Calu3 (cell line): ENCODE measurements around the gene FGD5. TPM values are rescaled to one million over a fixed set of nuclear protein-coding genes. Genes with fewer than 3 reads are reported as not detected.

Experiments
- BruUV-seq: library from RNA; stranded (reverse); fragments of 400-500 nt; replicated peaks from 2 replicates; lab custom pipeline; 2021; lab: Mats Ljungman, UMichigan
- CTCF ChIA-PET: fragments of 300-600 bp; sonication (Branson Sonifier 250); formaldehyde crosslinking; loops from one replicate; lab custom pipeline; 2022; ENCODE audit warnings: antibody characterized with exemption; lab: Charles Lee
- DNase-seq: peaks from one replicate; pipeline ENCODE4 v3.0.0; 2022
- H3K27ac Mint-ChIP-seq: one replicate; pipeline ENCODE4 v1.8.0; 2022; ENCODE audit warnings: mixed read lengths; ENCODE audit not compliant: unreplicated experiment
- H3K27me3 Mint-ChIP-seq: one replicate; pipeline ENCODE4 v1.8.0; 2022; ENCODE audit warnings: mixed read lengths; ENCODE audit not compliant: unreplicated experiment
- H3K36me3 Mint-ChIP-seq: one replicate; pipeline ENCODE4 v1.8.0; 2022; ENCODE audit warnings: mild to moderate bottlenecking, moderate library complexity, mixed read lengths; ENCODE audit not compliant: insufficient read depth, unreplicated experiment
- H3K4me1 Mint-ChIP-seq: one replicate; pipeline ENCODE4 v1.8.0; 2022; ENCODE audit warnings: mild to moderate bottlenecking, low read depth, mixed read lengths; ENCODE audit not compliant: unreplicated experiment
- H3K4me3 Mint-ChIP-seq: one replicate; pipeline ENCODE4 v1.8.0; 2022; ENCODE audit warnings: mild to moderate bottlenecking, low read depth, moderate library complexity, mixed read lengths; ENCODE audit not compliant: unreplicated experiment
- H3K9me3 Mint-ChIP-seq: one replicate; pipeline ENCODE4 v1.8.0; 2022; ENCODE audit warnings: low read depth, mixed read lengths; ENCODE audit not compliant: unreplicated experiment
- intact Hi-C: fragments of 100-400 bp; cut with micrococcal nuclease; formaldehyde crosslinking; loops from one replicate; pipeline ENCODE4 v1.10.0; 2022; ENCODE audit not compliant: unreplicated experiment
- total RNA-seq: library from RNA; stranded (reverse); gene quantifications from 2 replicates; pipeline ENCODE4 v1.2.3, GENCODE V29; 2022
- TF ChIP-seq, protein P1 (sequence below): fragments of 200-600 bp; IDR thresholded peaks from one replicate; pipeline ENCODE4 v1.8.0; 2022; ENCODE audit warnings: antibody characterized with exemption; ENCODE audit not compliant: unreplicated experiment

Gene FGD5
- total RNA-seq, 1 experiment from 2014 or later, result not detected

DNA sequence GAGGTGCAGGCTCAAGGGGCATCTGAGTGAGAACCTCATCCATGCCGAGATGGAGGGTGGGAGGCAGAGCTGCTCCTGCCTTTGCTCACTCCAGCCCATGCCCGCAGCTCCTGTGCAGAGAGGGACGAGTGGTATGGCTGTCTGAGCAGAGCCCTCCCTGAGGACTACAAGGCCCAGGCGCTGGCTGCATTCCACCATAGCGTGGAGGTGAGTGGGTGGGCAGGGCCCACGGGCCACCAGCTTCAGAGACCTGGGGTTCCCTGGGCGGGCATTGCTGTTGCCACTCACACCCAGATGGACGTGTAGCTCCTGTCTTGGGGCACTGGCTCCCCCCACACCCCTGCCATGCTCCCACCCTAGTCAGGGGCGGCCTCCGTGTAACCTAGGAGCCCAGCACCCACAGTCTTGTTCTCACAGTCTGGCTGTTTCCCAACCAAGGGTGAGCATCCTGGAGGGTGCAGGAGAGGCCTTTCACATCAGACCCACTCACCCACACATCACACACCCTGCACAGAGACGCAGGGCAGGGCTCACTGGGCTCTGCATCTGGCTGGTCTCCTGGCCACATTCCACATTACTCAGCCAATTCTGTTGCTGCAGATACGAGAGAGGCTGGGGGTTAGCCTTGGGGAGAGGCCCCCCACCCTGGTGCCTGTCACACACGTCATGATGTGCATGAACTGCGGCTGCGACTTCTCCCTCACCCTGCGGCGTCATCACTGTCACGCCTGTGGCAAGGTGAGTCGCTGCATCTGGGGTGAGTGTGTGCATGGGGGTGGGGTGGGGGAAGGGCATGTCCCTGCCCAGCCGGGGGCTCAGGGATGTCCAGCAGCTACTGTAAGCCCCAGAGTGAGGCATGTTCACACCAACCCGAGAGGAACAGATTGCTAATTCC, 103.3 kb downstream of the FGD5 start:
- TF ChIP-seq, protein P1, sequence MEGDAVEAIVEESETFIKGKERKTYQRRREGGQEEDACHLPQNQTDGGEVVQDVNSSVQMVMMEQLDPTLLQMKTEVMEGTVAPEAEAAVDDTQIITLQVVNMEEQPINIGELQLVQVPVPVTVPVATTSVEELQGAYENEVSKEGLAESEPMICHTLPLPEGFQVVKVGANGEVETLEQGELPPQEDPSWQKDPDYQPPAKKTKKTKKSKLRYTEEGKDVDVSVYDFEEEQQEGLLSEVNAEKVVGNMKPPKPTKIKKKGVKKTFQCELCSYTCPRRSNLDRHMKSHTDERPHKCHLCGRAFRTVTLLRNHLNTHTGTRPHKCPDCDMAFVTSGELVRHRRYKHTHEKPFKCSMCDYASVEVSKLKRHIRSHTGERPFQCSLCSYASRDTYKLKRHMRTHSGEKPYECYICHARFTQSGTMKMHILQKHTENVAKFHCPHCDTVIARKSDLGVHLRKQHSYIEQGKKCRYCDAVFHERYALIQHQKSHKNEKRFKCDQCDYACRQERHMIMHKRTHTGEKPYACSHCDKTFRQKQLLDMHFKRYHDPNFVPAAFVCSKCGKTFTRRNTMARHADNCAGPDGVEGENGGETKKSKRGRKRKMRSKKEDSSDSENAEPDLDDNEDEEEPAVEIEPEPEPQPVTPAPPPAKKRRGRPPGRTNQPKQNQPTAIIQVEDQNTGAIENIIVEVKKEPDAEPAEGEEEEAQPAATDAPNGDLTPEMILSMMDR, result no peak
- H3K9me3 Mint-ChIP-seq, result no peaks in the 10 kb centered on the region
- peaks cover 55% of the 10 kb centered on the region for H3K27me3 Mint-ChIP-seq
- no peak overlapping the region for H3K27ac Mint-ChIP-seq
- H3K4me1 Mint-ChIP-seq, result no peaks in the 10 kb centered on the region
- H3K36me3 Mint-ChIP-seq, result no peaks in the 10 kb centered on the region
- H3K4me3 Mint-ChIP-seq, result no peak overlapping the region
- DNase-seq, result no peak
- intact Hi-C loops, result loop anchor here (1.0 to 10.0 kb wide), 6 partner anchors 65 to 413 kb away; partner anchors contain the start of gene CAPN7
- CTCF ChIA-PET, result interaction anchor here (0.6 to 2.3 kb wide), 10 partner anchors 65 to 299 kb away, joined by 3 to 22 read pairs (median 4); no protein-coding TSS in a partner anchor
- BruUV-seq, result no TSS peak

DNA sequence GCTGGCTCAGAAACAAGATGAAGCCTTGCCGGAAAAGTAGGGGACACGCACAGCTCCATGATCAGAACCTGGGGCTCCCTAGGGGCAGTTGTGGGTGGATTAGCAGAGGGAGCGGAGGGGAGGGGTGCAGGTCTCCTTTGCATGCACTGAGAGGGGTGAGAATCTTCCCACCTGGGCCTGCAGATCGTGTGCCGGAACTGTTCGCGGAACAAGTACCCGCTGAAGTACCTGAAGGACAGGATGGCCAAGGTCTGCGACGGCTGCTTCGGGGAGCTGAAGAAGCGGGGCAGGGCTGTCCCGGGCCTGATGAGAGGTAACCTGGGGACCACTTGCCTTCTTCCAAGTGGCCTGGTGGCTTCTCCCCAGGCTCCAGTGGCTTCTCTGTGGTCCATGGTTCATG, 104.1 kb downstream of the FGD5 start:
- no TSS peak for BruUV-seq
- no peaks in the 10 kb centered on the region for H3K9me3 Mint-ChIP-seq
- intact Hi-C loops, result loop anchor here (10.0 kb wide), 2 partner anchors 102 to 282 kb away; partner anchors contain the start of gene CAPN7
- H3K4me3 Mint-ChIP-seq, result no peak overlapping the region
- no peak overlapping the region for H3K27ac Mint-ChIP-seq
- no peaks in the 10 kb centered on the region for H3K36me3 Mint-ChIP-seq
- peaks cover 47% of the 10 kb centered on the region for H3K27me3 Mint-ChIP-seq
- TF ChIP-seq, protein P1, result no peak
- DNase-seq, result no peak
- CTCF ChIA-PET, result interaction anchor here (0.6 to 1.1 kb wide), 2 partner anchors 249 to 298 kb away, joined by 3 to 4 read pairs; no protein-coding TSS in a partner anchor
- no peaks in the 10 kb centered on the region for H3K4me1 Mint-ChIP-seq

DNA sequence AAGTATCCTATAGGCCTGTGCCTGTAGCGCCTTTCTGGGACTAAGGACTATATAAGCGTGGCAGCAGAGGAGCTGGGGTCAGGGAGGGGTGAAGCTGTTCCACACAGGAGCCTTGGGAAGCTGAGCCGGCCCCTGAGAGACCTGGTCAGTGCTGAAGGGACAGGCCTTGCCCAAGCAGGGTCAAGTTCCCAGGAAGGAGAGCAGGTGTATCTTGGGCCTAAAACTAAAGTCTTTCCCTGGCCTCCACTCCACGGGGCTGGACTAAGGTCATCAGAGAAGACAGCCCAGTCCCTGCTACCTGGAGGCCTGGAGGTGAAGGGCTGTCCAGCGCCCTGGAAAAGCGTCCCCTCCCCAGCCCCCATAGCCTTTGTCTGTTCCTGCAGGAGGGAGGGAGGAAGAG, 104.7 kb downstream of the FGD5 start:
- intact Hi-C loops, result loop anchor here (10.0 kb wide), 2 partner anchors 101 to 281 kb away; partner anchors contain the start of gene CAPN7
- Mint-ChIP-seq H3K27ac (no peak overlapping the region), H3K9me3 (no peaks in the 10 kb centered on the region), H3K4me3 (no peak overlapping the region), H3K27me3 (peaks cover 41% of the 10 kb centered on the region), H3K4me1 (no peaks in the 10 kb centered on the region), H3K36me3 (no peaks in the 10 kb centered on the region)
- BruUV-seq, result no TSS peak
- no peak for DNase-seq
- TF ChIP-seq, protein P1, result no peak
- CTCF ChIA-PET, result interaction anchor here (1.1 kb wide), 1 partner anchor 249 kb away, joined by 3 read pairs; no protein-coding TSS in a partner anchor

DNA sequence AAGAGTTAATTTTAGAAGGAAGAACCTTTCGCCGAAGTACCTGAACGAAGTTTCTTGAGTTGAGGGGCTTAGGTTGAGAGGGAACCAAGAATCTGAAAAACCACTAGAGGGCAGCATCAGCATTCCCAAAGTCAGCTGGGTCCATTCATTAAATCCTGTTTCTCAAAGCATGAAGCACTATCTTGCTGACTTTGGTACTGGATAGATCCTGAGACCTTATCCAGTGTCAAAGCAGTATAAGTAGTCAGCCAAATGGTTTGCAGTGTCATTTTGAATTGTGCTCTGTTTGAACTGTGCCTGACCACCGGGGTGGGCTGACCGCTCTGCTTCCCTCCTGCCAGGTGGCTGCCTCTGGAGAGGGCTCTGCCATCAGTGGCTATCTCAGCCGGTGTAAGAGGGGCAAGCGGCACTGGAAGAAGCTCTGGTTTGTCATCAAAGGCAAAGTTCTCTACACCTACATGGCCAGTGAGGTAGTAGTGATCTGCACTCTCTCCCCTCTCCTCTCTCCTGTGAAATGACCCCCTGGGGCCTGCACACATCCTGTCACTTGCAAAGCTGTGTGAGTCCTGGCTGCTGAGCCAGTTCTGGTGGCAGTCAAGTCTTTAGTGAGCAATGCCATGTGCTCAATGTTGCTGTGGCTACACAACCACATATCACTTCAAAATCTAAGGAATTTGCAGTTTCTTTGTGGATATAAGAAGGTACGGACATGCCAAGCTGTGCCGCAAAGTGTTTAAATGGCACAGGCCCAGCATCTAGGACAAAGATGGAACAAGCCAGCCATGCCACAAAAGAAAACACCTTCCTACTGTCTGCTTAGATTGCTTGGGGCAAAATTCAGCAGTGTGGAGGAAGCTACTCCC, 107.2 kb downstream of the FGD5 start:
- Mint-ChIP-seq H3K27me3 (peaks cover 29% of the 10 kb centered on the region), H3K9me3 (no peaks in the 10 kb centered on the region), H3K36me3 (no peaks in the 10 kb centered on the region), H3K27ac (no peak overlapping the region), H3K4me3 (no peak overlapping the region), H3K4me1 (no peaks in the 10 kb centered on the region)
- TF ChIP-seq, protein P1, result peak; percentile 64
- intact Hi-C loops, result loop anchor here (5.0 to 10.0 kb wide), 4 partner anchors 99 to 279 kb away; partner anchors contain the start of genes CAPN7 and MRPS25
- CTCF ChIA-PET, result interaction anchor here (0.5 to 1.1 kb wide), 3 partner anchors 21 to 448 kb away, joined by 3 to 4 read pairs (median 3); partner anchors contain the start of gene RBSN
- no TSS peak for BruUV-seq
- peak; percentile 52 for DNase-seq
